ENCODE data around the gene SPINK2. TPM values are rescaled to one million over a fixed set of nuclear protein-coding genes. Genes with fewer than 3 reads are reported as not detected.

Gene SPINK2
- total RNA-seq, 1 donor from 2014 or later: not detected

- DNase-seq (ENCODE audit: low spot score): no peak
- H3K4me1 Mint-ChIP-seq (ENCODE audit: low read depth): no peaks in the 10 kb centered on the region
- H3K27ac Mint-ChIP-seq: no peak overlapping the region
- no peaks in the 10 kb centered on the region for H3K36me3 Mint-ChIP-seq (ENCODE audit: low read depth)
- no peak overlapping the region for H3K4me3 Mint-ChIP-seq
- H3K27me3 Mint-ChIP-seq (ENCODE audit: insufficient read depth): peaks cover 3% of the 10 kb centered on the region
- intact Hi-C loops (cut with micrococcal nuclease): no loop called here
- H3K9me3 Mint-ChIP-seq: no peaks in the 10 kb centered on the region
Observed at GRCh38 chr4:56788081-56788480, 33.4 kb downstream of the SPINK2 start.

GRCh38 chr4:56787380-56787779 lies 34.1 kb downstream of the SPINK2 start:
- no peak overlapping the region for H3K4me3 Mint-ChIP-seq
- DNase-seq (ENCODE audit: low spot score): no peak
- no peaks in the 10 kb centered on the region for H3K4me1 Mint-ChIP-seq (ENCODE audit: low read depth)
- no peaks in the 10 kb centered on the region for H3K36me3 Mint-ChIP-seq (ENCODE audit: low read depth)
- intact Hi-C loops (cut with micrococcal nuclease): no loop called here
- H3K27ac Mint-ChIP-seq: no peak overlapping the region
- H3K27me3 Mint-ChIP-seq (ENCODE audit: insufficient read depth): peaks cover 3% of the 10 kb centered on the region
- H3K9me3 Mint-ChIP-seq: no peaks in the 10 kb centered on the region

DNA sequence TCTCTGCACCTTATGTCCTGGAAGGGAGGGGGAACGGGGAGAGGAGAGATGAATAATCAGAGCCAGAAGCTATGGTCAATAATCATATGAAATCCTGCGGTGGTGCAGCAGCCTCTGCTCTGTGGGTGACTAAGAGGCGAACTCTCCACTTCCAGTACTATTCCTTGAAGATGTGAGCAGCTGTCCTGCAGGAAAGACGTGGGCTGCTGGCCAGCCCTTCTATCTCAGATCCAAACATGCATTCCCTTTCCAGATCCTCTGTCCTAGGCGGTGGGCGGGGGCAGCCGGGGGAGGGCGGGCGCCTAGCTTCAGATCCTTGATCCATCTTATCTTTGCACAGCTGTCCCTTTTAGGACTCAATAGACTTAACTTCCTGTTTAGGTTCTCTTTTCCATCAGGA lies 34.5 kb downstream of the SPINK2 start:
- Mint-ChIP-seq H3K36me3 (ENCODE audit: low read depth) (no peaks in the 10 kb centered on the region), H3K4me1 (ENCODE audit: low read depth) (no peaks in the 10 kb centered on the region), H3K9me3 (no peaks in the 10 kb centered on the region), H3K4me3 (no peak overlapping the region), H3K27me3 (ENCODE audit: insufficient read depth) (peaks cover 3% of the 10 kb centered on the region), H3K27ac (no peak overlapping the region)
- DNase-seq (ENCODE audit: low spot score): no peak
- intact Hi-C loops (cut with micrococcal nuclease): no loop called here

GRCh38 chr4:56783986-56784385 lies 37.5 kb downstream of the SPINK2 start:
- Mint-ChIP-seq H3K27me3 (ENCODE audit: insufficient read depth) (no peaks in the 10 kb centered on the region), H3K9me3 (no peaks in the 10 kb centered on the region), H3K4me1 (ENCODE audit: low read depth) (no peaks in the 10 kb centered on the region), H3K27ac (no peak overlapping the region), H3K4me3 (no peak overlapping the region), H3K36me3 (ENCODE audit: low read depth) (no peaks in the 10 kb centered on the region)
- no peak for DNase-seq (ENCODE audit: low spot score)
- intact Hi-C loops (cut with micrococcal nuclease): no loop called here

DNA sequence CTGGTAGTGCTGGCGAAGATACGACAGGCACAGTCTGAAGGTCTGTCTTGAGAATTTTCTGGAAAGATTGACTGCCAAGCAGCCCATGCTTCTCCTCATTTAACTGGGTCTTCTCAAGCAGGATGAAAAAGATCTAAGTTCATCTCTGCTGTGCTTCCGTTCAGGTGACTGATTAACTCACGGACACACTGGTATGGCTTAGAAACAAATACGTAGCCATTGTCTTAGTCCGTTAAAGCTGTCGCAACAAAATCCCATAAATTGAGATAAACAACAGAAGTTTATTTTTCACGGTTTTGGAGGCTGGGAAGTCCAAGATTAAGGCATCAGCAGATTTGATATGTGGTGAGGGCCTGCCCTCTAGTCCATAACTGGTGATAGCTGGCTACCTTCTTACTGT lies 39.5 kb downstream of the SPINK2 start:
- Mint-ChIP-seq H3K27ac (no peak overlapping the region), H3K36me3 (ENCODE audit: low read depth) (no peaks in the 10 kb centered on the region), H3K27me3 (ENCODE audit: insufficient read depth) (no peaks in the 10 kb centered on the region), H3K4me3 (no peak overlapping the region), H3K9me3 (no peaks in the 10 kb centered on the region), H3K4me1 (ENCODE audit: low read depth) (no peaks in the 10 kb centered on the region)
- no peak for DNase-seq (ENCODE audit: low spot score)
- intact Hi-C loops (cut with micrococcal nuclease): no loop called here

GRCh38 chr4:56773346-56773745 lies 48.2 kb downstream of the SPINK2 start:
- Mint-ChIP-seq H3K27me3 (ENCODE audit: insufficient read depth) (no peaks in the 10 kb centered on the region), H3K9me3 (no peaks in the 10 kb centered on the region), H3K36me3 (ENCODE audit: low read depth) (no peaks in the 10 kb centered on the region), H3K4me3 (no peak overlapping the region), H3K4me1 (ENCODE audit: low read depth) (no peaks in the 10 kb centered on the region), H3K27ac (no peak overlapping the region)
- DNase-seq (ENCODE audit: low spot score): no peak
- intact Hi-C loops (cut with micrococcal nuclease): no loop called here

DNA sequence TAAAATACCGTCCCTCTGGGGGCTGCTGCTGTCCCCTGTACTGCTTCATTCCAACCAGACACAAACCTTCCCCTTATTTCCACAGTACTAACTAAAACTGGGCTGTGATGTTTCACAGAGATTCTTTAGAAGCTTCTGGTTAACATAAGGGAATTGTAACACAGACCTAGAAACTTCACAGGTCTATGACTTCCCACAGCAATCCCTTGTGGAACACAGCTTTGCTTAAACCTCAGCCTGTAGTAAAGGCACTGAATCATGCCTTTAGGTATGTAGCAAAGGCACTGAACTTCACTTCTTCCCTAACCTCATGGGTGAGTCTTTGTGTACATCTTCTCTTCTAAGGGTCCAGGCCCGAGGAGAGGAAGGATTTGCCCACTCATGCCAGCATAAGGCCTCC lies 49.4 kb downstream of the SPINK2 start:
- Mint-ChIP-seq H3K4me1 (ENCODE audit: low read depth) (no peaks in the 10 kb centered on the region), H3K4me3 (no peak overlapping the region), H3K9me3 (no peaks in the 10 kb centered on the region), H3K27me3 (ENCODE audit: insufficient read depth) (no peaks in the 10 kb centered on the region), H3K36me3 (ENCODE audit: low read depth) (no peaks in the 10 kb centered on the region), H3K27ac (no peak overlapping the region)
- DNase-seq (ENCODE audit: low spot score): no peak
- intact Hi-C loops (cut with micrococcal nuclease): no loop called here

GRCh38 chr4:56768763-56769162 lies 52.7 kb downstream of the SPINK2 start:
- DNase-seq (ENCODE audit: low spot score): no peak

GRCh38 chr4:56768316-56768715 lies 53.2 kb downstream of the SPINK2 start:
- peaks cover 6% of the 10 kb centered on the region for H3K27me3 Mint-ChIP-seq (ENCODE audit: insufficient read depth)
- H3K4me1 Mint-ChIP-seq (ENCODE audit: low read depth): peaks cover 2% of the 10 kb centered on the region
- intact Hi-C loops (cut with micrococcal nuclease): no loop called here
- H3K36me3 Mint-ChIP-seq (ENCODE audit: low read depth): no peaks in the 10 kb centered on the region
- no peak overlapping the region for H3K4me3 Mint-ChIP-seq
- no peak for DNase-seq (ENCODE audit: low spot score)
- no peaks in the 10 kb centered on the region for H3K9me3 Mint-ChIP-seq
- no peak overlapping the region for H3K27ac Mint-ChIP-seq

More at GRCh38 chr4:56768763-56769162, 52.7 kb downstream of the SPINK2 start:
- H3K9me3 Mint-ChIP-seq: no peaks in the 10 kb centered on the region
- H3K4me1 Mint-ChIP-seq (ENCODE audit: low read depth): no peaks in the 10 kb centered on the region
- intact Hi-C loops (cut with micrococcal nuclease): no loop called here
- H3K27me3 Mint-ChIP-seq (ENCODE audit: insufficient read depth): peaks cover 6% of the 10 kb centered on the region
- no peaks in the 10 kb centered on the region for H3K36me3 Mint-ChIP-seq (ENCODE audit: low read depth)
- H3K27ac Mint-ChIP-seq: no peak overlapping the region
- no peak overlapping the region for H3K4me3 Mint-ChIP-seq

GRCh38 chr4:56767567-56767966 lies 53.9 kb downstream of the SPINK2 start:
- Mint-ChIP-seq H3K9me3 (no peaks in the 10 kb centered on the region), H3K27me3 (ENCODE audit: insufficient read depth) (peaks cover 8% of the 10 kb centered on the region), H3K4me3 (no peak overlapping the region), H3K4me1 (ENCODE audit: low read depth) (peaks cover 9% of the 10 kb centered on the region), H3K36me3 (ENCODE audit: low read depth) (no peaks in the 10 kb centered on the region), H3K27ac (no peak overlapping the region)
- intact Hi-C loops (cut with micrococcal nuclease): no loop called here
- no peak for DNase-seq (ENCODE audit: low spot score)

DNA sequence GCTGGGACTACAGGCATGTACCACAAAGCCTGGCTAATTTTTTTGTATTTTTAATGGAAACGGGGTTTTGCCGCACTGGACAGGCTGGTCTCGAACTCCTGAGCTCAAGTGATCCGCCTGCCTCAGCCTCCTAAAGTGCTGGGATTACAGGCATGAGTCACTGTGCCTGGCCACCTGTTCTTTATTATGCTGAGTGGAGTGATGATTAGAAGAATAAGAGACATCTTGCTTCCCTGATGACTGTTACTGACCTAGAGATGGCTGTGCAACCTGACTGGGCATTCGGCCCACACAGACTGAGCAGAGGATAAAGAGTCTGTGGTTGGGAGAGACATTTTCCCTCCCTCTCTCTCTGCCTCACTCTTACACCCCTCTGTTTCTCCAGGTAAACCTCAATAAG lies 56.7 kb downstream of the SPINK2 start:
- Mint-ChIP-seq H3K36me3 (ENCODE audit: low read depth) (no peaks in the 10 kb centered on the region), H3K4me1 (ENCODE audit: low read depth) (peaks cover 16% of the 10 kb centered on the region), H3K27me3 (ENCODE audit: insufficient read depth) (peaks cover 8% of the 10 kb centered on the region), H3K9me3 (no peaks in the 10 kb centered on the region), H3K27ac (no peak overlapping the region), H3K4me3 (no peak overlapping the region)
- intact Hi-C loops (cut with micrococcal nuclease): no loop called here
- no peak for DNase-seq (ENCODE audit: low spot score)

- no peak overlapping the region for H3K4me3 Mint-ChIP-seq
- no peak for DNase-seq (ENCODE audit: low spot score)
- H3K9me3 Mint-ChIP-seq: no peaks in the 10 kb centered on the region
- peaks cover 20% of the 10 kb centered on the region for H3K4me1 Mint-ChIP-seq (ENCODE audit: low read depth)
- H3K27ac Mint-ChIP-seq: no peak overlapping the region
- peaks cover 8% of the 10 kb centered on the region for H3K27me3 Mint-ChIP-seq (ENCODE audit: insufficient read depth)
- no peaks in the 10 kb centered on the region for H3K36me3 Mint-ChIP-seq (ENCODE audit: low read depth)
- intact Hi-C loops (cut with micrococcal nuclease): no loop called here
Observed at GRCh38 chr4:56764223-56764622, 57.3 kb downstream of the SPINK2 start.

DNA sequence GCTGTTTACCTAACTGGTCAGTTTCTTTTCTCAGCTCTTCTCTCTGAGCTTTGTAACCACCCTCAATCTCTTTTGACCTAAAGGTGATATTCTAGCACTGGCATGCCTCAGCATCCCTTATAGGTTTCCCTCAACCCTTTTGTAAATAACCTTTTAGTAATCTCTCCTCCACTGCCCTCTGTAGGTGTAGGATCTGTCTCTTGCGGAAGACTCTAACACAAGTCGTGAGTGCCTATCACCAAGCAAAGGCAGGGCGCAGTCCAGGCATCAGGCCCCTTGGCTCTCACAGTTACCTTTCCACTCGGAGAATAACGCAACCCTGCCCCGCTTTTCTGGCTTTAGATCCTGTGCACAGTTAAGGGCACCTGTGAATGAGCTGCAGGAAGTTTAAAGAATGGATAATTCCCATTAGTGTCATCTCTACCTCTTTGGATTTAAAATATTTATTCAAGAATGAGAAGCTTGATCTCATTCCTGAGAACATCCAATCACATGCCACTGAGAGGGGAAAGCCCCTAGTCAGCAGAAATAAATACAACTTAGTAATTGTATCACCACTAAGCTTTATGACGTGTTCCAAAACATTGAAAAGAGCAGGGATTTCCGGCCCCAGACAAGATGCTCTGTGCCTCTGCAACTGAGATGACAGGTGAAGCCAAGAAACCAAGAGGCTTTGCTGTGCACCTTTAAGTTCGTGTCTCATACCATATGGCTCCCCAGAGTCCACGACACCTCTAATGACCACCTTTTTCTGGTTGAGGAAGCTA lies 58.8 kb downstream of the SPINK2 start:
- Mint-ChIP-seq H3K4me1 (ENCODE audit: low read depth) (peaks cover 36% of the 10 kb centered on the region), H3K36me3 (ENCODE audit: low read depth) (no peaks in the 10 kb centered on the region), H3K27me3 (ENCODE audit: insufficient read depth) (peaks cover 8% of the 10 kb centered on the region), H3K4me3 (no peak overlapping the region), H3K9me3 (no peaks in the 10 kb centered on the region), H3K27ac (no peak overlapping the region)
- intact Hi-C loops (cut with micrococcal nuclease): no loop called here
- no peak for DNase-seq (ENCODE audit: low spot score)

GRCh38 chr4:56760183-56760582 lies 61.3 kb downstream of the SPINK2 start:
- Mint-ChIP-seq H3K9me3 (no peaks in the 10 kb centered on the region), H3K4me1 (ENCODE audit: low read depth) (peaks cover 54% of the 10 kb centered on the region), H3K27ac (no peak overlapping the region), H3K4me3 (no peak overlapping the region), H3K27me3 (ENCODE audit: insufficient read depth) (peaks cover 8% of the 10 kb centered on the region), H3K36me3 (ENCODE audit: low read depth) (no peaks in the 10 kb centered on the region)
- intact Hi-C loops (cut with micrococcal nuclease): no loop called here
- DNase-seq (ENCODE audit: low spot score): no peak

All from activated T-helper 1 cell treated with anti-CD3 and anti-CD28 coated beads, Interleukin-12 subunit alpha, Interleukin-12 subunit beta, Interleukin-2, Interleukin-4 antibody, amounts not matched to agents 30 ng/mL and 10 ng/mL and 1 ng/mL, durations not matched to agents 14 hours and 24 hours and 36 hours (primary cell).